Measurements from ENCODE around the gene MON1A. TPM values are rescaled to one million over a fixed set of nuclear protein-coding genes. Genes with fewer than 3 reads are reported as not detected.
"Not testable (repeated sequence)": the region's sequence is repeated elsewhere in the genome, so short reads cannot be mapped to it uniquely, and the experiment has no call there.

The MON1A gene
- total and polyA plus RNA-seq, 4 donors = 7.5 to 11.4 (median 9.2) TPM

GRCh38 chr3:49911124-49911420 lies 18.5 kb downstream of the MON1A start:
- H3K27ac ChIP-seq (ENCODE audit: low read depth in 1 of 2, low read length in 2 of 2) = no peak overlapping the region
- no peaks in the 10 kb centered on the region for H3K4me1 ChIP-seq (ENCODE audit: control insufficient read depth in 1 of 2, insufficient read depth in 2 of 2, low read length in 2 of 2)
- no peaks in the 10 kb centered on the region for H3K36me3 ChIP-seq (ENCODE audit: control insufficient read depth in 1 of 2, insufficient read depth in 2 of 2, low read length in 1 of 2)
- H3K9me3 ChIP-seq (ENCODE audit: control insufficient read depth, low read length) = no peaks in the 10 kb centered on the region
- no peak for DNase-seq
- intact Hi-C loops (cut with DNase I) = no loop called here
- WGBS, 2 donors = 93 to 98% methylated on average over 2 of the region's 2 CpGs
- ATAC-seq (ENCODE audit: low FRiP score) = no peak
- no peak overlapping the region for H3K4me3 ChIP-seq (ENCODE audit: low read length in 2 of 2)
- H3K27me3 ChIP-seq (ENCODE audit: control insufficient read depth in 1 of 2, insufficient read depth in 2 of 2, low read length in 1 of 2) = no peaks in the 10 kb centered on the region

GRCh38 chr3:49910409-49911123 lies 19.0 kb downstream of the MON1A start:
- DNase-seq = no peak
- WGBS, 2 donors = 82 to 84% methylated on average over 48 of the region's 48 CpGs
- no peaks in the 10 kb centered on the region for H3K27me3 ChIP-seq (ENCODE audit: control insufficient read depth in 1 of 2, insufficient read depth in 2 of 2, low read length in 1 of 2)
- H3K4me3 ChIP-seq (ENCODE audit: low read length in 2 of 2) = no peak overlapping the region
- ATAC-seq (ENCODE audit: low FRiP score) = no peak
- intact Hi-C loops (cut with DNase I) = no loop called here
- H3K4me1 ChIP-seq (ENCODE audit: control insufficient read depth in 1 of 2, insufficient read depth in 2 of 2, low read length in 2 of 2) = no peaks in the 10 kb centered on the region
- H3K9me3 ChIP-seq (ENCODE audit: control insufficient read depth, low read length) = no peaks in the 10 kb centered on the region
- H3K36me3 ChIP-seq (ENCODE audit: control insufficient read depth in 1 of 2, insufficient read depth in 2 of 2, low read length in 1 of 2) = no peaks in the 10 kb centered on the region
- no peak overlapping the region for H3K27ac ChIP-seq (ENCODE audit: low read depth in 1 of 2, low read length in 2 of 2)

- intact Hi-C loops (cut with DNase I) = loop anchor here in 1 of 2 donors (5.0 kb wide), 1 partner anchor 106 kb away; the partner anchor contains the start of gene INKA1
- ATAC-seq (ENCODE audit: low FRiP score) (no peak), DNase-seq (no peak)
- Histone ChIP-seq H3K27ac (ENCODE audit: low read depth in 1 of 2, low read length in 2 of 2) (no peak overlapping the region), H3K36me3 (ENCODE audit: control insufficient read depth in 1 of 2, insufficient read depth in 2 of 2, low read length in 1 of 2) (no peaks in the 10 kb centered on the region), H3K4me3 (ENCODE audit: low read length in 2 of 2) (no peak overlapping the region), H3K4me1 (ENCODE audit: control insufficient read depth in 1 of 2, insufficient read depth in 2 of 2, low read length in 2 of 2) (no peaks in the 10 kb centered on the region), H3K27me3 (ENCODE audit: control insufficient read depth in 1 of 2, insufficient read depth in 2 of 2, low read length in 1 of 2) (no peaks in the 10 kb centered on the region), H3K9me3 (ENCODE audit: control insufficient read depth, low read length) (no peaks in the 10 kb centered on the region)
- 94 to 95% methylated on average over 14 of the region's 14 CpGs for WGBS, 2 donors
Observed at GRCh38 chr3:49908373-49909199, 21.0 kb downstream of the MON1A start.

GRCh38 chr3:49906073-49906743 lies 23.4 kb downstream of the MON1A start:
- H3K36me3 ChIP-seq (ENCODE audit: control insufficient read depth in 1 of 2, insufficient read depth in 2 of 2, low read length in 1 of 2) = no peaks in the 10 kb centered on the region
- 11 to 12% methylated on average over 15 of the region's 15 CpGs for WGBS, 2 donors
- ATAC-seq (ENCODE audit: low FRiP score) = peak; percentile 39
- H3K4me1 ChIP-seq (ENCODE audit: control insufficient read depth in 1 of 2, insufficient read depth in 2 of 2, low read length in 2 of 2) = no peaks in the 10 kb centered on the region
- peak; percentile 69 to 87 for DNase-seq
- intact Hi-C loops (cut with DNase I) = loop anchor here (2.0 to 5.0 kb wide), 2 partner anchors 67 to 104 kb away; partner anchors contain the start of gene INKA1 (in 1 of the 2)
- H3K4me3 ChIP-seq (ENCODE audit: low read length in 2 of 2) = no peak overlapping the region
- peak overlapping the region in 1 of 2 donors; percentile 30 for H3K27ac ChIP-seq (ENCODE audit: low read depth in 1 of 2, low read length in 2 of 2)
- no peaks in the 10 kb centered on the region for H3K9me3 ChIP-seq (ENCODE audit: control insufficient read depth, low read length)
- no peaks in the 10 kb centered on the region for H3K27me3 ChIP-seq (ENCODE audit: control insufficient read depth in 1 of 2, insufficient read depth in 2 of 2, low read length in 1 of 2)

GRCh38 chr3:49904448-49904847 lies 25.2 kb downstream of the MON1A start:
- not testable (repeated sequence) for H3K27ac ChIP-seq (ENCODE audit: low read depth in 1 of 2, low read length in 2 of 2); H3K4me1 ChIP-seq (ENCODE audit: control insufficient read depth in 1 of 2, insufficient read depth in 2 of 2, low read length in 2 of 2); H3K27me3 ChIP-seq (ENCODE audit: control insufficient read depth in 1 of 2, insufficient read depth in 2 of 2, low read length in 1 of 2); H3K9me3 ChIP-seq (ENCODE audit: control insufficient read depth, low read length); H3K4me3 ChIP-seq (ENCODE audit: low read length in 2 of 2); DNase-seq; ATAC-seq (ENCODE audit: low FRiP score); H3K36me3 ChIP-seq (ENCODE audit: control insufficient read depth in 1 of 2, insufficient read depth in 2 of 2, low read length in 1 of 2)
- WGBS, 2 donors = 98 to 99% methylated on average over 13 of the region's 13 CpGs
- intact Hi-C loops (cut with DNase I) = loop anchor here in 1 of 2 donors (5.0 kb wide), 1 partner anchor 182 kb away; the partner anchor contains the start of gene GMPPB

DNA sequence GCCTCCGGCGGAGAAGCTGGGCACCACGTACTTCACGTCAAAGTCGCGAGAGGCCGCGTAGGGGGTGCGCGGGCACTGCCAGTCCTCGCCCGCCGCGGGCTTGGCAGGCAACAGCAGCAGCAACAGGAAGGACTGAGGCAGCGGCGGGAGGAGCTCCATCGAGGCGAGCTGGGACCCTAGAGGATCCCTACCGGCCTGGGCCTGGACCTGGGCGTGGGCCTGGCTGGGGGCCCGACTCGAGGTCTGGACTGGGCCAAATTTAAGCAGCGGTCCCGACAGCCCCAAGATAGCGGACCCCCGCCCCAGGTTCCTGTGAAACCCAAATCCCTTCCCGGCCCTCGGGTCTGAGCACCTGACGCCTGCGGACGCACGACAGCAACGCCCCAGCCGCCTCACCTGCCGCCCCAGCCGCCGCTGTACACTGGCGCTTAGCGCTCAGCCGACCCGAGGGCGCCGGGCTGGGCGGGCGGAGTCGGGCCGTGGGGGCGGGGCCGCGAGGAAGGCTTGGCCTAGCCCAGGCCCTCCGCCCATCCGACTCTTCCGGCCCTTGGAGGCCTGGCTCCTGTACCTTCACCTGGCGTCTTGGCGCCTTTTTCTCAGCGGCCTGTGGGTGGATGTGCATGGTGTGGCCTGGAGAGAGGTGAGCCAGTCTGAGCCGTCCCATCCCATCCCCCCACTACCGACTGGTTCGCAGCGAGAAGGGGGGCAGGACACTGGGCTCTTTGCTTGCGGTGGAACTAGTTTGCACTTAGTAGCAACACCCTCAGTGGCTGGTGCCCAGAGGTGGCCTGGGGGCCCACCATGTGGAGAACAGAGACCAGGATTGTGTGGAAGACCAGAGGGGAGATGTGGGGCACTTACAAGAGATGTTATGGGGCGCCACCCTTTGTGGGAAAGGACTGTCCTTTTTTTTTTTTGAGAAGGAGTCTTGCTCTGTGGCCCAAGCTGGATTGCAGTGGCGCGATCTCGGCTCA lies 25.9 kb downstream of the MON1A start, which contains the start of gene MST1R:
Gene MST1R (minus strand): TSS at position 423 of the 974 bp plus-strand sequence. CDS start 264 bp downstream, at position 159.
- Histone ChIP-seq H3K4me1 (ENCODE audit: control insufficient read depth in 1 of 2, insufficient read depth in 2 of 2, low read length in 2 of 2) (peaks cover 0 to 3% of the 10 kb centered on the region in 2 donors), H3K36me3 (ENCODE audit: control insufficient read depth in 1 of 2, insufficient read depth in 2 of 2, low read length in 1 of 2) (no peaks in the 10 kb centered on the region), H3K4me3 (ENCODE audit: low read length in 2 of 2) (no peak within 1 kb of the TSS), H3K9me3 (ENCODE audit: control insufficient read depth, low read length) (no peaks in the 10 kb centered on the region), H3K27ac (ENCODE audit: low read depth in 1 of 2, low read length in 2 of 2) (no peak within 1 kb of the TSS), H3K27me3 (ENCODE audit: control insufficient read depth in 1 of 2, insufficient read depth in 2 of 2, low read length in 1 of 2) (no peaks in the 10 kb centered on the region)
- intact Hi-C loops (cut with DNase I) = loop anchor here in 1 of 2 donors (2.0 to 5.0 kb wide), 2 partner anchors 101 to 181 kb away; partner anchors contain the start of genes GMPPB and INKA1
- peak; percentile 85 for ATAC-seq (ENCODE audit: low FRiP score)
- WGBS, 2 donors = 43 to 48% methylated on average over 60 to 65 of the region's 65 CpGs
- peak; percentile 80 to 90 for DNase-seq

DNA sequence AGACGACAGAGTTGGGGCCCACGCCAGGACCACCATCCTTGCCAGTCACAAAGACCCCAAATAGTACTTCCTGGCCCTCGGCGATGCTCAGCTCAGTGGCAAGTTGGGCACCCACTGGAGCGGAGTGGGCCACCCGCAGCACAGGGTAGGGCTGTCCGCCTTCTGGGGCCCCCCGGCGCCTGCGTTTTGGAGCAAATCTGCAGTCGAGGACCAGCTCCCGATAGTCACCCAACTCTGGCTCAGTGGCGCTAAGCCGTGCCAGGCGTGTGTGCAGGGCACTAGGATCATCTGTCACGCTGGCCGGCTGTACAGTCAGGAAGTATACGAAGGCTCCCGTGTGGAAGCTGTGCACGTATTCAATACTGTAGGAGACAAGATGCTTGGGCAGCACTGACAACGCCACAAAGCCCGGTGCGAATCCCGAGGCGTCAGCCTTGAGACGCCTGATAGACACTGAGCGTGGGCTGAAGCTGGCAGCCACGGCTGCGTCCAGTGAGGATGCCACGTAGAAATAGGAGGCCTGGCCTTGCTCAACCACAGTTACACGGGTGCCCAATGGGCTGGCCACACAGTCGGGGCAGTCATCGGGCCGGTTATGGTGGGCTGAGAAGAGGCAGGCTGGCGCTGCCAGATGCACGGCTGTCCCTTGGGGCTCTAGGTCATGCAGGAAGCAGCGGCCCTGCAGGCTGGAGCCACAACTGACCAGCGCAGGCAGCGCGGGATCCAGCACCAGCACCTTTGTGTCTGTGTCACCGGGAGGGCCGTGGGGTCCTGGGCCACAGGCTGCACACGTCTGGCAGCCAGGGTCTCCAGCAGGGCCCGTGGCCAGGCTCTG lies 26.9 kb downstream of the MON1A start:
- DNase-seq (no peak), ATAC-seq (ENCODE audit: low FRiP score) (no peak)
- H3K27me3 ChIP-seq (ENCODE audit: control insufficient read depth in 1 of 2, insufficient read depth in 2 of 2, low read length in 1 of 2) = no peaks in the 10 kb centered on the region
- intact Hi-C loops (cut with DNase I) = loop anchor here in 1 of 2 donors (2.0 to 5.0 kb wide), 2 partner anchors 100 to 180 kb away; partner anchors contain the start of genes GMPPB and INKA1
- H3K27ac ChIP-seq (ENCODE audit: low read depth in 1 of 2, low read length in 2 of 2) = no peak overlapping the region
- no peaks in the 10 kb centered on the region for H3K36me3 ChIP-seq (ENCODE audit: control insufficient read depth in 1 of 2, insufficient read depth in 2 of 2, low read length in 1 of 2)
- 93 to 94% methylated on average over 44 of the region's 44 CpGs for WGBS, 2 donors
- H3K9me3 ChIP-seq (ENCODE audit: control insufficient read depth, low read length) = no peaks in the 10 kb centered on the region
- peaks cover 0 to 3% of the 10 kb centered on the region in 2 donors for H3K4me1 ChIP-seq (ENCODE audit: control insufficient read depth in 1 of 2, insufficient read depth in 2 of 2, low read length in 2 of 2)
- H3K4me3 ChIP-seq (ENCODE audit: low read length in 2 of 2) = no peak overlapping the region

Data from aorta (tissue), 5 donors.